Gastrocnemius medialis (tissue), 4 donors: Measurements from ENCODE around the gene TTC24.

Source experiments
- CTCF ChIP-seq, 5 experiments: fragments of 450-650 bp in 3 of 5; fragments of 200-600 bp in 2 of 5; sonication (generic) in 2 of 5; IDR thresholded peaks in 4 of 5; conservative IDR thresholded peaks in 1 of 5; 1 replicate in 4 of 5; 2 replicates in 1 of 5; pipeline ENCODE4 v1.5.1; 2016 to 2019; ENCODE audit warnings: antibody characterized with exemption in 5 of 5, mild to moderate bottlenecking in 3 of 5, moderate library complexity in 3 of 5
- POLR2A ChIP-seq, 2 donors: fragments of 450-650 bp; IDR thresholded peaks; one replicate each; pipeline ENCODE4 v1.6.1; 2017; ENCODE audit warnings: antibody characterized with exemption in 2 of 2, mild to moderate bottlenecking in 2 of 2, moderate library complexity in 2 of 2

GRCh38 chr1:156600733-156601121 lies 21.2 kb downstream of the TTC24 start:
- no peak for TF ChIP-seq CTCF (IDR thresholded peaks at IDR 0.05 in 4 of 5, conservative IDR thresholded peaks at IDR 0.05 in 1 of 5)
- no peak for TF ChIP-seq POLR2A (IDR thresholded peaks at IDR 0.05)
